AG04450 (cell line): ENCODE measurements around the gene NCR3LG1. TPM values are rescaled to one million over a fixed set of nuclear protein-coding genes. Genes with fewer than 3 reads are reported as not detected.

Experiments
- CTCF ChIA-PET: fragments of 300-600, 350-600 bp; formaldehyde crosslinking; extraction: SDS; loops from one replicate; lab custom pipeline; 2022; ENCODE audit warnings: antibody characterized with exemption, inconsistent platforms; lab: Charles Lee
- POLR2A ChIA-PET: fragments of 350-600 bp; formaldehyde crosslinking; extraction: SDS; loops from one replicate; lab custom pipeline; 2021; ENCODE audit warnings: antibody characterized with exemption, inconsistent platforms; lab: Yijun Ruan, JAX
- DNase-seq: peaks from one replicate; pipeline ENCODE4 v3.0.0-alpha.2; 2011; ENCODE audit warnings: low read depth, low spot score
- H3K27ac ChIP-seq: one replicate; pipeline ENCODE4 v1.5.1; 2012; ENCODE audit warnings: low read depth, low read length, control low read depth
- H3K27me3 ChIP-seq: one replicate; pipeline ENCODE4 v1.6.0; 2012; ENCODE audit warnings: low read length; ENCODE audit not compliant: control insufficient read depth, insufficient read depth
- H3K4me3 ChIP-seq: 2 replicates; pipeline ENCODE4 v1.5.1; 2011; ENCODE audit warnings: mild to moderate bottlenecking, low read depth, low read length, control low read depth
- H3K9me3 ChIP-seq: 2 replicates; pipeline ENCODE4 v1.5.1; 2012; ENCODE audit warnings: low read length; ENCODE audit not compliant: control insufficient read depth, insufficient read depth
- polyA plus RNA-seq: library from polyadenylated mRNA; depleted of rRNA; stranded (reverse); fragments of >200 nt; gene quantifications from 2 replicates; pipeline ENCODE4 v1.2.3, GENCODE V29; 2011
- TF ChIP-seq, protein P1 (sequence below): IDR thresholded peaks from 2 replicates; pipeline ENCODE4 v1.5.1; 2011; ENCODE audit warnings: low read depth, low read length, control low read depth, inconsistent platforms

NCR3LG1 gene
- polyA plus RNA-seq, 1 experiment: 3.3 TPM

GRCh38 chr11:17393472-17393871 is 41.9 kb downstream of the NCR3LG1 start:
- no peak overlapping the region for H3K4me3 ChIP-seq
- TF ChIP-seq, protein P1, sequence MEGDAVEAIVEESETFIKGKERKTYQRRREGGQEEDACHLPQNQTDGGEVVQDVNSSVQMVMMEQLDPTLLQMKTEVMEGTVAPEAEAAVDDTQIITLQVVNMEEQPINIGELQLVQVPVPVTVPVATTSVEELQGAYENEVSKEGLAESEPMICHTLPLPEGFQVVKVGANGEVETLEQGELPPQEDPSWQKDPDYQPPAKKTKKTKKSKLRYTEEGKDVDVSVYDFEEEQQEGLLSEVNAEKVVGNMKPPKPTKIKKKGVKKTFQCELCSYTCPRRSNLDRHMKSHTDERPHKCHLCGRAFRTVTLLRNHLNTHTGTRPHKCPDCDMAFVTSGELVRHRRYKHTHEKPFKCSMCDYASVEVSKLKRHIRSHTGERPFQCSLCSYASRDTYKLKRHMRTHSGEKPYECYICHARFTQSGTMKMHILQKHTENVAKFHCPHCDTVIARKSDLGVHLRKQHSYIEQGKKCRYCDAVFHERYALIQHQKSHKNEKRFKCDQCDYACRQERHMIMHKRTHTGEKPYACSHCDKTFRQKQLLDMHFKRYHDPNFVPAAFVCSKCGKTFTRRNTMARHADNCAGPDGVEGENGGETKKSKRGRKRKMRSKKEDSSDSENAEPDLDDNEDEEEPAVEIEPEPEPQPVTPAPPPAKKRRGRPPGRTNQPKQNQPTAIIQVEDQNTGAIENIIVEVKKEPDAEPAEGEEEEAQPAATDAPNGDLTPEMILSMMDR: no peak
- peaks cover 28% of the 10 kb centered on the region for H3K27me3 ChIP-seq
- H3K27ac ChIP-seq: no peak overlapping the region
- CTCF ChIA-PET: interaction anchor here (0.8 to 2.4 kb wide), 2 partner anchors 10 to 135 kb away, joined by 3 to 7 read pairs; no protein-coding TSS in a partner anchor
- POLR2A ChIA-PET: no interaction called here
- H3K9me3 ChIP-seq: no peaks in the 10 kb centered on the region; the same call in 1 of the 2 replicates
- no peak for DNase-seq

GRCh38 chr11:17394743-17395390 is 43.3 kb downstream of the NCR3LG1 start:
- DNase-seq: no peak
- ChIA-PET CTCF (no interaction called here), POLR2A (no interaction called here)
- Histone ChIP-seq H3K4me3 (no peak overlapping the region), H3K9me3 (no peaks in the 10 kb centered on the region; the same call in 1 of the 2 replicates), H3K27ac (no peak overlapping the region), H3K27me3 (peaks cover 28% of the 10 kb centered on the region)
- TF ChIP-seq, protein P1: no peak

DNA sequence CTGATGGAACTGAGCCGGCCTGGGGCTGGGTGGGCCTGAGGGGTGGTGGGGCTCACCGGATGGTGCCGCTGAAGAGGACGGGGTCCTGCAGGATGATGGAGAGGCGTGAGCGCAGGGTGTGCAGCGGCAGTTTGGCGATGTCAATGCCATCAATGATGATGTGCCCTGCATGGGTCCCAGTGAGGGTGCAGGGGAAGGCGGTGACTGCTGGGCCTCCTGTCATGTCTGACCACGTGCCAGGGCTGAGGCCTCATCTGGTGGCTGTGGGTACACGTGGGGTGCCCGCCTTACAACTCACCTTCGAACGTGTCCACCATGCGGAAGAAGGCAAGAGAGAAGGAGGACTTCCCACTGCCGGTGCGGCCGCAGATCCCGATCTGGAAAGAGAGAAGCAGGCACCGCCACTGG is 44.0 kb downstream of the NCR3LG1 start:
- Histone ChIP-seq H3K4me3 (no peak overlapping the region), H3K27me3 (peaks cover 22% of the 10 kb centered on the region), H3K27ac (no peak overlapping the region), H3K9me3 (no peaks in the 10 kb centered on the region; the same call in 1 of the 2 replicates)
- TF ChIP-seq, protein P1: no peak
- POLR2A ChIA-PET: no interaction called here
- DNase-seq: no peak
- CTCF ChIA-PET: no interaction called here

DNA sequence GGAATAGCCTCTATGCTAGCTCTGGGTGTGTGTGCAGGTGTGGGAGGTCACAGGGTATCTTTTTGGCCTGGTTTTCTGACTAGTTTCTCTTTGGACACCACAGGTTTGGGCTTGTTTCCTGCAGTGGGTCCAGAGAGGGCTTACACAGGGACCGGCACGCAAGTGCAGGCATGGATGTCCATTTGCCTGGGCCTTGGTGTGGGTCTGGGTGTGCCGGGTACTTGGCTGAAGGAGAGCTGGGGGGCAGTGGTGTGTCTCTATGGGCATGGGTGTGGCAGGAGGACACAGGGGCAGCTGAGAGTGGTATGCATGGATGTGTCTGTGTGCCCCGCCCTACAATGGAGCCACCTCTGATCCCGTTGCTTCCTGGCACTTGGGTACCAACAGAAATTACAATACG is 44.4 kb downstream of the NCR3LG1 start:
- ChIA-PET POLR2A (no interaction called here), CTCF (no interaction called here)

More for the DNA sequence above, 44.4 kb downstream of the NCR3LG1 start:
- TF ChIP-seq, protein P1: no peak
- Histone ChIP-seq H3K4me3 (no peak overlapping the region), H3K9me3 (no peaks in the 10 kb centered on the region; the same call in 1 of the 2 replicates), H3K27me3 (peaks cover 18% of the 10 kb centered on the region), H3K27ac (no peak overlapping the region)
- no peak for DNase-seq
